ENCODE data around the gene CENPF.

Gene CENPF

DNA sequence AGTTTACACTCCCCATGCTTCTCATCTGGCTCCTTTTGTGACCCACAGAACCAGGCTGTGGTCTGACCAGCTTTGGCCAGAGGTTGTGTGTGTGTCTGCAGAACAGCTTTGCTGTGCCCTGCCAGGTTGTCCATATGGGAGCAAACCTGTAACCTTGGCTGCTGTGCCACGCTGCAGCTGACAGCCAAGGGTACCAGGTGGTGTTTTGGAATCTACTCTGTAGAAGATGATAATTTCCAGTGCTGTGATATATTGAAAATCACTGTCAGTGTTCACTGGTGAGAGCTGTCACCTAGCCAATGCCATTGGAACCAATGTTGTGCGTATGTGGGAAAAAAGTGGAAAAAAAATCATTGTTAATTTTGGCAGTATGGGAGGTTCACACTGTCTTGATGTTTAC is 18.2 kb downstream of the CENPF start:
- Histone ChIP-seq H3K4me3 (ENCODE audit: control insufficient read depth in 1 of 7, extremely low read depth in 1 of 7, insufficient read depth in 4 of 7, low read depth in 2 of 7, low read length in 6 of 7) (no peak overlapping the region), H3K36me3 (ENCODE audit: control insufficient read depth in 4 of 4, insufficient read depth in 4 of 4, low read length in 3 of 4) (peaks cover 14 to 69% (median 40%) of the 10 kb centered on the region in 4 experiments)
- no peak for DNase-seq

DNA sequence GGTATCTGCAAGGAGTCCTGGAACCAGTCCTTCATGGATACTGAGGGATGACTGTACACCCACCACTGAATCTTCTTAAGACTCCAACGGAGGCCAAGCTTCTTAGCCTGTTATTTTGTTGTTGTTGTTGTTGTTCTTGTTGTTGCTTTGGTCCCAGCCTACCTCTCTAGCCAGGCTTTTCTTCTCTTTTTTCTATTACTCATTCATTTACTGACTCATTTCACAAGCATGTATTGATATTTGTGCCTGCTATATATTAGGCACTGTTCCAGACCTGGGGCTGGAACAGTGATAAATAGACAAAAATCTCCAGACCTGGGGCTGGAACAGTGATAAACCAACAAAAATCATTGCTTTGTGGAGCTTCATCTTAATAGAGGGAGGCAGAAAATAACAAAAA is 20.4 kb downstream of the CENPF start:
- no CpG with 5 or more reads among the region's 1 CpG for WGBS (ENCODE audit: insufficient coverage)
- no peaks in the 10 kb centered on the region for H3K4me1 ChIP-seq (ENCODE audit: control extremely low read depth in 1 of 4, control insufficient read depth in 4 of 4, insufficient read depth in 4 of 4, low read length in 3 of 4)
- CTCF ChIA-PET, result interaction anchor here (1.3 to 1.6 kb wide), 2 partner anchors 12 to 290 kb away, joined by 4 read pairs; no protein-coding TSS in a partner anchor
- H3K4me3 ChIP-seq (ENCODE audit: control insufficient read depth in 1 of 7, extremely low read depth in 1 of 7, insufficient read depth in 4 of 7, low read depth in 2 of 7, low read length in 6 of 7), result no peak overlapping the region
- no peaks in the 10 kb centered on the region for H3K27me3 ChIP-seq (replicated peaks in 2 of 5; ENCODE audit: control insufficient read depth in 4 of 5, insufficient read depth in 5 of 5, low read length in 4 of 5)
- H3K27ac ChIP-seq (ENCODE audit: insufficient read depth in 1 of 2, low read depth in 1 of 2, low read length in 2 of 2, poor library complexity in 1 of 2, severe bottlenecking in 2 of 2), result no peak overlapping the region
- DNase-seq, result no peak
- no peaks in the 10 kb centered on the region for H3K9me3 ChIP-seq (ENCODE audit: control extremely low read depth in 1 of 5, control insufficient read depth in 4 of 5, insufficient read depth in 2 of 5, low read depth in 1 of 5, low read length in 4 of 5)
- POLR2A ChIA-PET, result no interaction called here
- H3K36me3 ChIP-seq (ENCODE audit: control insufficient read depth in 4 of 4, insufficient read depth in 4 of 4, low read length in 3 of 4), result peaks cover 14 to 61% (median 34%) of the 10 kb centered on the region in 4 experiments

More for the DNA sequence above, 18.2 kb downstream of the CENPF start:
- WGBS (ENCODE audit: insufficient coverage), result 96% methylated on average over 2 of the region's 2 CpGs
- no peaks in the 10 kb centered on the region for H3K9me3 ChIP-seq (ENCODE audit: control extremely low read depth in 1 of 5, control insufficient read depth in 4 of 5, insufficient read depth in 2 of 5, low read depth in 1 of 5, low read length in 4 of 5)
- CTCF ChIA-PET, result interaction anchor here (1.5 kb wide), 1 partner anchor 9 kb away, joined by 3 read pairs; no protein-coding TSS in a partner anchor
- H3K27me3 ChIP-seq (replicated peaks in 2 of 5; ENCODE audit: control insufficient read depth in 4 of 5, insufficient read depth in 5 of 5, low read length in 4 of 5), result no peaks in the 10 kb centered on the region
- H3K4me1 ChIP-seq (ENCODE audit: control extremely low read depth in 1 of 4, control insufficient read depth in 4 of 4, insufficient read depth in 4 of 4, low read length in 3 of 4), result no peaks in the 10 kb centered on the region
- POLR2A ChIA-PET, result no interaction called here
- H3K27ac ChIP-seq (ENCODE audit: insufficient read depth in 1 of 2, low read depth in 1 of 2, low read length in 2 of 2, poor library complexity in 1 of 2, severe bottlenecking in 2 of 2), result no peak overlapping the region

DNA sequence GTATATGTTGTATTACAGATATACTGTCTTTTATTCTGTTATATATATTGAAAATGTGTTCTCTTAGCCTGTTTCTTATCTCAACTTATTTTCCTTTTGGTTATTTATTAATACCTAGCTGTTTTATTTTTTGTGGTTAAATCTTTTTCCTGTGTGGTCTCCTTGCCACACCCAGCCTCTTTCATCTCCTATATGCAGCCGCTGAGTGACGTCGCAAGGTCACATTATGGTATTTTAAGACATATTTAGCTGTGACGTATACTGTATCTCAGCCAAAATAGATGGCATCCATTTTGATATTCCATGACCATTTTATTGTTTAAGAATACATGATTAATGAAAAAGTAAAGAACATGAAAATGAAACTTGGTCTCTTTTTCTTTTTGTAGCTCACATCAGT is 29.1 kb downstream of the CENPF start:
- Histone ChIP-seq H3K4me1 (ENCODE audit: control extremely low read depth in 1 of 4, control insufficient read depth in 4 of 4, insufficient read depth in 4 of 4, low read length in 3 of 4) (no peaks in the 10 kb centered on the region), H3K27ac (ENCODE audit: insufficient read depth in 1 of 2, low read depth in 1 of 2, low read length in 2 of 2, poor library complexity in 1 of 2, severe bottlenecking in 2 of 2) (no peak overlapping the region), H3K9me3 (ENCODE audit: control extremely low read depth in 1 of 5, control insufficient read depth in 4 of 5, insufficient read depth in 2 of 5, low read depth in 1 of 5, low read length in 4 of 5) (no peaks in the 10 kb centered on the region), H3K36me3 (ENCODE audit: control insufficient read depth in 4 of 4, insufficient read depth in 4 of 4, low read length in 3 of 4) (peaks cover 3 to 71% (median 39%) of the 10 kb centered on the region in 4 experiments), H3K4me3 (ENCODE audit: control insufficient read depth in 1 of 7, extremely low read depth in 1 of 7, insufficient read depth in 4 of 7, low read depth in 2 of 7, low read length in 6 of 7) (no peak overlapping the region), H3K27me3 (replicated peaks in 2 of 5; ENCODE audit: control insufficient read depth in 4 of 5, insufficient read depth in 5 of 5, low read length in 4 of 5) (no peaks in the 10 kb centered on the region)
- POLR2A ChIA-PET, result no interaction called here
- peak; percentile 15 to 58 (median 26) for DNase-seq
- WGBS (ENCODE audit: insufficient coverage), result no CpG with 5 or more reads among the region's 4 CpGs
- CTCF ChIA-PET, result interaction anchor here (0.6 to 1.1 kb wide), 2 partner anchors 22 to 299 kb away, joined by 4 to 5 read pairs; no protein-coding TSS in a partner anchor

DNA sequence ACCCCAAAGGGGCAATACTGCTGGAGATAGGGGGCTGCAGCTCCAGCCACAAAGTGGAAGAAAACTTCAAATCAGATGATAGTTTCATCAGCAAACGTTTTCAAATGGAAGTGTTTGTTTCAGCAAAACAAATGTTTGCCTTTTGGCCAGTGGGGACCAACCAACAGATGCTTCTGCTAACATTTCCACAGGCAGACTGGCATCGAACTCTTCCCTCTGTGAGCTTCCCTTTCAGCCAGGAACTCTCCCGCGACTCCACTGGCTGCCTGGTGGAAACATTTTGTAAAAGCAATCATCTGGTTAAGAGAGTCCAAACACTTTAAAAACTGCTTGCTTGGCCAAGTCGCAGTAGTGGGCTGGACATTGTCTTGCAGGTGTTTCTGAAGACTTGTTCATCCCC is 30.7 kb downstream of the CENPF start:
- Histone ChIP-seq H3K27ac (ENCODE audit: insufficient read depth in 1 of 2, low read depth in 1 of 2, low read length in 2 of 2, poor library complexity in 1 of 2, severe bottlenecking in 2 of 2) (no peak overlapping the region), H3K27me3 (replicated peaks in 2 of 5; ENCODE audit: control insufficient read depth in 4 of 5, insufficient read depth in 5 of 5, low read length in 4 of 5) (no peaks in the 10 kb centered on the region), H3K4me3 (ENCODE audit: control insufficient read depth in 1 of 7, extremely low read depth in 1 of 7, insufficient read depth in 4 of 7, low read depth in 2 of 7, low read length in 6 of 7) (no peak overlapping the region), H3K4me1 (ENCODE audit: control extremely low read depth in 1 of 4, control insufficient read depth in 4 of 4, insufficient read depth in 4 of 4, low read length in 3 of 4) (no peaks in the 10 kb centered on the region), H3K36me3 (ENCODE audit: control insufficient read depth in 4 of 4, insufficient read depth in 4 of 4, low read length in 3 of 4) (peaks cover 3 to 80% (median 42%) of the 10 kb centered on the region in 4 experiments), H3K9me3 (ENCODE audit: control extremely low read depth in 1 of 5, control insufficient read depth in 4 of 5, insufficient read depth in 2 of 5, low read depth in 1 of 5, low read length in 4 of 5) (no peaks in the 10 kb centered on the region)
- DNase-seq, result no peak
- 98% methylated on average over 5 of the region's 5 CpGs for WGBS (ENCODE audit: insufficient coverage)
- POLR2A ChIA-PET, result no interaction called here
- CTCF ChIA-PET, result no interaction called here

DNA sequence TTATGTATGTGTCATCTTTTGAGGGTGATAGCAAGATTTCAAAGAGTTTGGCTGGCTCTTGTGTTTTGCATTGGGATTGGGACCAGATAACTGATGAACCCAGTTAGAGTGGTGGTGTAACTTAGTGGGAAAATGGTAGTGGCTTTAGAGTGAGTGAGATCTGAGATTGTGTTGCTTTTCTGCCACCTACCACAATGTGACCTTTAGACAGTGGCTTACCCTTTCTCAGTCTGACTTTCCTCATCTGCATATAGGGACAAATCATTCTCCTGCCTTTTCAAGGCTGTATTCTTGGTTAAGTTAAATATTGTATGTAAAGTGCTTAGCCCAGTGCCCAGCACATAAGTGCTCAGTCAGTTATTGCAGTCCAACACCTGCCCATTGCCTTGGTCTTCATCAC is 31.3 kb downstream of the CENPF start:
- CTCF ChIA-PET, result interaction anchor here (1.7 kb wide), 1 partner anchor 373 kb away, joined by 4 read pairs; no protein-coding TSS in a partner anchor
- POLR2A ChIA-PET, result no interaction called here
- Histone ChIP-seq H3K36me3 (ENCODE audit: control insufficient read depth in 4 of 4, insufficient read depth in 4 of 4, low read length in 3 of 4) (peaks cover 3 to 82% (median 42%) of the 10 kb centered on the region in 4 experiments), H3K4me1 (ENCODE audit: control extremely low read depth in 1 of 4, control insufficient read depth in 4 of 4, insufficient read depth in 4 of 4, low read length in 3 of 4) (no peaks in the 10 kb centered on the region), H3K27me3 (replicated peaks in 2 of 5; ENCODE audit: control insufficient read depth in 4 of 5, insufficient read depth in 5 of 5, low read length in 4 of 5) (no peaks in the 10 kb centered on the region), H3K9me3 (ENCODE audit: control extremely low read depth in 1 of 5, control insufficient read depth in 4 of 5, insufficient read depth in 2 of 5, low read depth in 1 of 5, low read length in 4 of 5) (no peaks in the 10 kb centered on the region), H3K27ac (ENCODE audit: insufficient read depth in 1 of 2, low read depth in 1 of 2, low read length in 2 of 2, poor library complexity in 1 of 2, severe bottlenecking in 2 of 2) (no peak overlapping the region), H3K4me3 (ENCODE audit: control insufficient read depth in 1 of 7, extremely low read depth in 1 of 7, insufficient read depth in 4 of 7, low read depth in 2 of 7, low read length in 6 of 7) (no peak overlapping the region)
- DNase-seq, result no peak

DNA sequence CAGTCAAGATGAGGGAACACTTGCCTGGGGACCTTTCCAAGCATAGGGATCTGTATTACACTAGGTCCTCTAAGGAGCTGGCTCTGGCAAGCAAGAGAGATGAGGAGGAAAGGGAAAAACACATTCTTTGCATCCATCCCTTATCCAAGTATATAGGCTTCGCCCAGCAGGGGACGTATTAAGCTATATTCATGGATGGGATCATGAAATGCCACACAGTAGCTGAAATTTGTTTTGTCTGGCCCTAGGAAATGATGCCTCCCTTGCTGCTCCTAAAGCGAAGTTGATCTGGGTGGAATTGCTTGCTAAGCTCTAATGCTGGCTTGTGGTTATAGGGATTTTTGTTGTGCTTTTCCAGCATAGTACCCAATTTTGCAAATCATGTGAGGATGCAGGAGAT is 32.1 kb downstream of the CENPF start:
- H3K9me3 ChIP-seq (ENCODE audit: control extremely low read depth in 1 of 5, control insufficient read depth in 4 of 5, insufficient read depth in 2 of 5, low read depth in 1 of 5, low read length in 4 of 5), result no peaks in the 10 kb centered on the region
- H3K4me3 ChIP-seq (ENCODE audit: control insufficient read depth in 1 of 7, extremely low read depth in 1 of 7, insufficient read depth in 4 of 7, low read depth in 2 of 7, low read length in 6 of 7), result no peak overlapping the region
- DNase-seq, result no peak
- H3K4me1 ChIP-seq (ENCODE audit: control extremely low read depth in 1 of 4, control insufficient read depth in 4 of 4, insufficient read depth in 4 of 4, low read length in 3 of 4), result no peaks in the 10 kb centered on the region
- peaks cover 3 to 85% (median 42%) of the 10 kb centered on the region in 4 experiments for H3K36me3 ChIP-seq (ENCODE audit: control insufficient read depth in 4 of 4, insufficient read depth in 4 of 4, low read length in 3 of 4)
- 100% methylated on average over 1 of the region's 3 CpGs for WGBS (ENCODE audit: insufficient coverage)
- H3K27ac ChIP-seq (ENCODE audit: insufficient read depth in 1 of 2, low read depth in 1 of 2, low read length in 2 of 2, poor library complexity in 1 of 2, severe bottlenecking in 2 of 2), result no peak overlapping the region
- ChIA-PET CTCF (interaction anchor here (1.0 to 4.7 kb wide), 8 partner anchors 8 to 373 kb away, joined by 3 to 23 read pairs (median 4); no protein-coding TSS in a partner anchor), POLR2A (no interaction called here)
- no peaks in the 10 kb centered on the region for H3K27me3 ChIP-seq (replicated peaks in 2 of 5; ENCODE audit: control insufficient read depth in 4 of 5, insufficient read depth in 5 of 5, low read length in 4 of 5)

DNA sequence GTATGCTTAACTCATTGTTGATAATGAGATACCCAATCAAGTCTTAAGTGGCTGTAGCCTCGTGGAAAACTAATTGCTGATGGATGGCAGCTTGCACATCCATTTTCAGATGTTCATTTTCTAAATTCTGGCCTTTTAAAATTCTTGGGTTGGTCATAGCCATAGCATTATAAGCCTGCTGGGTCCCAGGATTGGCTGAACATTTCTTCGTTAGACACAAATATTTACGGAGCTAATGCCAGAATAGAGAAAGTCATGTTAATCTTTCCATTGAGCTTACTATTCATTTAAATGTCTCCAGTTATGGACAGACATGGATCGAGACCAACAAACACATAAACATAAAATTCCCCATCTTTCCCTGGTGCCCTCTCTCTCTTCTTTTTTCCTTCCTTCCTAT is 32.5 kb downstream of the CENPF start:
- H3K4me1 ChIP-seq (ENCODE audit: control extremely low read depth in 1 of 4, control insufficient read depth in 4 of 4, insufficient read depth in 4 of 4, low read length in 3 of 4), result no peaks in the 10 kb centered on the region
- CTCF ChIA-PET, result interaction anchor here (0.7 to 4.7 kb wide), 10 partner anchors 9 to 374 kb away, joined by 3 to 23 read pairs (median 4); no protein-coding TSS in a partner anchor
- DNase-seq, result no peak
- WGBS (ENCODE audit: insufficient coverage), result 100% methylated on average over 4 of the region's 4 CpGs
- no peaks in the 10 kb centered on the region for H3K9me3 ChIP-seq (ENCODE audit: control extremely low read depth in 1 of 5, control insufficient read depth in 4 of 5, insufficient read depth in 2 of 5, low read depth in 1 of 5, low read length in 4 of 5)
- peaks cover 3 to 85% (median 40%) of the 10 kb centered on the region in 4 experiments for H3K36me3 ChIP-seq (ENCODE audit: control insufficient read depth in 4 of 4, insufficient read depth in 4 of 4, low read length in 3 of 4)
- no peak overlapping the region for H3K4me3 ChIP-seq (ENCODE audit: control insufficient read depth in 1 of 7, extremely low read depth in 1 of 7, insufficient read depth in 4 of 7, low read depth in 2 of 7, low read length in 6 of 7)
- POLR2A ChIA-PET, result no interaction called here
- no peaks in the 10 kb centered on the region for H3K27me3 ChIP-seq (replicated peaks in 2 of 5; ENCODE audit: control insufficient read depth in 4 of 5, insufficient read depth in 5 of 5, low read length in 4 of 5)
- H3K27ac ChIP-seq (ENCODE audit: insufficient read depth in 1 of 2, low read depth in 1 of 2, low read length in 2 of 2, poor library complexity in 1 of 2, severe bottlenecking in 2 of 2), result no peak overlapping the region

All from common myeloid progenitor, CD34-positive (primary cell).